OCI-M2 (cell line): ENCODE measurements around the gene ESR2.

Experiments
- DNase-seq: peaks from one replicate; lab custom pipeline; 2025; ENCODE audit not compliant: unreplicated experiment; lab: John Stamatoyannopoulos, UW

The ESR2 gene

GRCh38 chr14:64266239-64266638, 27.9 kb downstream of the ESR2 start:
- no peak for DNase-seq

- no peak for DNase-seq
Observed at GRCh38 chr14:64265222-64265621, 28.9 kb downstream of the ESR2 start.

- DNase-seq, result no peak
Observed at GRCh38 chr14:64260418-64260817, 33.8 kb downstream of the ESR2 start.

- DNase-seq, result no peak
Observed at GRCh38 chr14:64255756-64256155, 38.4 kb downstream of the ESR2 start.

- no peak for DNase-seq
Observed at GRCh38 chr14:64253672-64254071, 40.5 kb downstream of the ESR2 start.

- no peak for DNase-seq
Observed at GRCh38 chr14:64249363-64249762, 44.8 kb downstream of the ESR2 start.

GRCh38 chr14:64248689-64249088, 45.5 kb downstream of the ESR2 start:
- DNase-seq, result no peak

GRCh38 chr14:64247195-64247594, 47.0 kb downstream of the ESR2 start:
- DNase-seq, result no peak

- DNase-seq, result no peak
Observed at GRCh38 chr14:64246688-64247087, 47.5 kb downstream of the ESR2 start.

GRCh38 chr14:64245491-64245890, 48.7 kb downstream of the ESR2 start:
- DNase-seq, result no peak

- no peak for DNase-seq
Observed at GRCh38 chr14:64244279-64244678, 49.9 kb downstream of the ESR2 start.

- DNase-seq, result no peak
Observed at GRCh38 chr14:64238631-64239030, 55.5 kb downstream of the ESR2 start.

GRCh38 chr14:64238049-64238448, 56.1 kb downstream of the ESR2 start:
- no peak for DNase-seq

GRCh38 chr14:64235652-64236640, 58.2 kb downstream of the ESR2 start:
- DNase-seq, result no peak

GRCh38 chr14:64234877-64235651, 59.1 kb downstream of the ESR2 start:
- no peak for DNase-seq

GRCh38 chr14:64233531-64234190, 60.5 kb downstream of the ESR2 start:
- DNase-seq, result no peak

GRCh38 chr14:64232944-64233343, 61.2 kb downstream of the ESR2 start:
- no peak for DNase-seq

- no peak for DNase-seq
Observed at GRCh38 chr14:64232095-64232838, 61.9 kb downstream of the ESR2 start.

GRCh38 chr14:64229489-64229888, 64.7 kb downstream of the ESR2 start:
- DNase-seq, result no peak

- DNase-seq, result no peak
Observed at GRCh38 chr14:64227856-64228255, 66.3 kb downstream of the ESR2 start.
